GM21360 (cell line): ENCODE data around the gene ERAS.
"Not testable (repeated sequence)": the region's sequence is repeated elsewhere in the genome, so short reads cannot be mapped to it uniquely, and the experiment has no call there.

Source experiments
- ATAC-seq: cut with Tn5 transposase; IDR thresholded peaks from one replicate; pipeline ENCODE4 v1.9.1; 2021; ENCODE audit warnings: mild to moderate bottlenecking, moderate library complexity; ENCODE audit not compliant: unreplicated experiment

The ERAS gene

GRCh38 chrX:48831136-48831908 lies 5.0 kb downstream of the ERAS start:
- no peak for ATAC-seq

- ATAC-seq, result no peak
Measured at GRCh38 chrX:48831909-48832291, 5.6 kb downstream of the ERAS start.

GRCh38 chrX:48833542-48834138 lies 7.3 kb downstream of the ERAS start:
- no peak for ATAC-seq

- ATAC-seq, result no peak
Measured at GRCh38 chrX:48834383-48834709, 8.0 kb downstream of the ERAS start.

GRCh38 chrX:48835524-48836329 lies 9.4 kb downstream of the ERAS start, which contains the start of gene PCSK1N:
Gene PCSK1N (minus strand): TSS chrX:48835610. CDS start chrX:48835532, 78 bp downstream.
- ATAC-seq, result no peak

GRCh38 chrX:48839686-48840085 lies 13.4 kb downstream of the ERAS start:
- ATAC-seq, result no peak

- ATAC-seq, result no peak
Measured at GRCh38 chrX:48848847-48849246, 22.5 kb downstream of the ERAS start.

- ATAC-seq, result no peak
Measured at GRCh38 chrX:48852857-48853256, 26.5 kb downstream of the ERAS start.

GRCh38 chrX:48853494-48853893 lies 27.2 kb downstream of the ERAS start:
- ATAC-seq, result not testable (repeated sequence)

- ATAC-seq, result not testable (repeated sequence)
Measured at GRCh38 chrX:48854121-48854804, 27.9 kb downstream of the ERAS start.

- ATAC-seq, result no peak
Measured at GRCh38 chrX:48854898-48855297, 28.6 kb downstream of the ERAS start.

GRCh38 chrX:48864210-48864609 lies 37.9 kb downstream of the ERAS start:
- ATAC-seq, result no peak

GRCh38 chrX:48872017-48872416 lies 45.7 kb downstream of the ERAS start:
- not testable (repeated sequence) for ATAC-seq

- ATAC-seq, result not testable (repeated sequence)
Measured at GRCh38 chrX:48876944-48877343, 50.6 kb downstream of the ERAS start.
